ENCODE data around the gene AFF3.

DNA sequence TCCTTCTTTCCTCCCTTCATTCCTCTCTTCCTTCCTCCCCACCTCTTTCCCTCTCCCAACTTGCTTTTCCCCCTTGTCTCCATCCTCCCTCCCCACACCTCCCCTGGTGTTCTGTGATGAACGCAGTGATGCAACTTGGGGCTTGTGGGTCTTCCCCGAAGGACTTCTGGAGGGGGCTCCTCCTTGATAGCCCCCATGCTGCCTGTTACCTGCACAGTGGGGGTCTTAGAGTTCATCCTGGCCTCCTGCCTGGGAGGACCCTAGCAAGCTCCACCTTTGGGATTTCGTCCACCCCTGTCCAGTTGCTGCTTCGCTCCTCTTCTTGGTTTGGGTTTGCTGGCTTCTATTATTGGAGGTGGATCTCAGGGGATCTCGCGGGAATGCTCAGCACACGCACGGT lies 43.7 kb upstream of the AFF3 start:
- TF ChIP-seq, protein P1, sequence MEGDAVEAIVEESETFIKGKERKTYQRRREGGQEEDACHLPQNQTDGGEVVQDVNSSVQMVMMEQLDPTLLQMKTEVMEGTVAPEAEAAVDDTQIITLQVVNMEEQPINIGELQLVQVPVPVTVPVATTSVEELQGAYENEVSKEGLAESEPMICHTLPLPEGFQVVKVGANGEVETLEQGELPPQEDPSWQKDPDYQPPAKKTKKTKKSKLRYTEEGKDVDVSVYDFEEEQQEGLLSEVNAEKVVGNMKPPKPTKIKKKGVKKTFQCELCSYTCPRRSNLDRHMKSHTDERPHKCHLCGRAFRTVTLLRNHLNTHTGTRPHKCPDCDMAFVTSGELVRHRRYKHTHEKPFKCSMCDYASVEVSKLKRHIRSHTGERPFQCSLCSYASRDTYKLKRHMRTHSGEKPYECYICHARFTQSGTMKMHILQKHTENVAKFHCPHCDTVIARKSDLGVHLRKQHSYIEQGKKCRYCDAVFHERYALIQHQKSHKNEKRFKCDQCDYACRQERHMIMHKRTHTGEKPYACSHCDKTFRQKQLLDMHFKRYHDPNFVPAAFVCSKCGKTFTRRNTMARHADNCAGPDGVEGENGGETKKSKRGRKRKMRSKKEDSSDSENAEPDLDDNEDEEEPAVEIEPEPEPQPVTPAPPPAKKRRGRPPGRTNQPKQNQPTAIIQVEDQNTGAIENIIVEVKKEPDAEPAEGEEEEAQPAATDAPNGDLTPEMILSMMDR (IDR thresholded peaks at IDR 0.05) = no peak
- no peak for TF ChIP-seq POLR2A (IDR thresholded peaks at IDR 0.05)
